HepG2 (cell line): ENCODE results near the gene MED4. TPM values are rescaled to one million over a fixed set of nuclear protein-coding genes. Genes with fewer than 3 reads are reported as not detected.

ENCODE experiments used
- ATAC-seq: fragments of 200-7000 bp; cut with Tn5 transposase; 3 replicates; pipeline ENCODE4 v1.9.1; 2020; ENCODE audit warnings: mild to moderate bottlenecking, moderate library complexity
- BruUV-seq: library from RNA; stranded (reverse); fragments of 400-500 nt; replicated peaks from 2 replicates; lab custom pipeline; 2021; lab: Mats Ljungman, UMichigan
- CTCF ChIA-PET: fragments of 300-600 bp; formaldehyde crosslinking; extraction: SDS; loops from one replicate; lab custom pipeline; 2021; ENCODE audit warnings: low total read pairs, inconsistent platforms, low intra/inter-chr PET ratio; lab: Yijun Ruan, JAX
- POLR2A ChIA-PET: fragments of 350-600 bp; sonication (Branson Sonifier 250); formaldehyde crosslinking; loops from one replicate; lab custom pipeline; 2020; ENCODE audit warnings: antibody characterized with exemption, inconsistent platforms; lab: Yijun Ruan, JAX
- DNase-seq: peaks from one replicate; pipeline ENCODE4 v3.0.0-alpha.2; 2015; ENCODE audit warnings: low spot score
- FAIRE-seq: peaks from 3 replicates; lab custom pipeline; 2011; peaks lifted over from hg19 to GRCh38; lab: Jason Lieb, UNC
- H2AFZ ChIP-seq: one replicate; pipeline ENCODE4 v1.6.1; 2011; ENCODE audit warnings: low read length, inconsistent platforms
- H3K27ac ChIP-seq: fragments of 300-600 bp; 3 replicates; pipeline ENCODE4 v1.8.0; 2011; ENCODE audit warnings: mixed run types, mild to moderate bottlenecking, mixed read lengths, low read length, inconsistent platforms; ENCODE audit not compliant: insufficient read depth; ENCODE audit errors: extremely low read length
- H3K27me3 ChIP-seq, 2 experiments: fragments of 200-600 bp in 1 of 2; 2 replicates in 1 of 2; 3 replicates in 1 of 2; pipeline versions ENCODE4 v1.6.0 to v1.8.0; 2011; ENCODE audit warnings: low read length in 2 of 2, mild to moderate bottlenecking in 2 of 2, moderate library complexity in 2 of 2, inconsistent platforms in 1 of 2; ENCODE audit not compliant: insufficient read depth in 2 of 2, control insufficient read depth in 1 of 2
- H3K36me3 ChIP-seq, 2 experiments: fragments of 200-600 bp in 1 of 2; replicated peaks in 1 of 2; 2 replicates in 1 of 2; 3 replicates in 1 of 2; pipeline versions ENCODE4 v1.5.1 to v1.8.0; 2011; ENCODE audit warnings: low read length in 2 of 2, inconsistent platforms in 1 of 2; ENCODE audit not compliant: insufficient read depth in 2 of 2, control insufficient read depth in 1 of 2
- H3K4me1 ChIP-seq: 2 replicates; pipeline ENCODE4 v1.5.1; 2012; ENCODE audit warnings: low read length, inconsistent platforms; ENCODE audit not compliant: insufficient read depth
- H3K4me2 ChIP-seq: 2 replicates; pipeline ENCODE4 v1.6.0; 2011; ENCODE audit warnings: low read depth, low read length, inconsistent platforms
- H3K4me3 ChIP-seq, 3 experiments: fragments of 200-600 bp in 1 of 3; sonication (generic), shearing (Covaris generic) in 1 of 3; replicated peaks in 1 of 3; 2 replicates each; pipeline ENCODE4 v1.5.1; 2011 to 2016; ENCODE audit warnings: low read length in 3 of 3, inconsistent platforms in 2 of 3, low read depth in 2 of 3, mild to moderate bottlenecking in 2 of 3, control low read depth in 1 of 3, mixed read lengths in 1 of 3; ENCODE audit not compliant: insufficient read depth in 1 of 3
- H3K79me2 ChIP-seq: one replicate; pipeline ENCODE4 v1.6.1; 2011; ENCODE audit warnings: low read length, inconsistent platforms; ENCODE audit not compliant: insufficient read depth
- H3K9ac ChIP-seq: 2 replicates; pipeline ENCODE4 v1.6.0; 2011; ENCODE audit warnings: mild to moderate bottlenecking, low read depth, low read length, inconsistent platforms; ENCODE audit not compliant: insufficient read depth
- H3K9me3 ChIP-seq: 2 replicates; pipeline ENCODE4 v1.5.1; 2012; ENCODE audit warnings: mild to moderate bottlenecking, low read length
- H4K20me1 ChIP-seq: 2 replicates; pipeline ENCODE4 v1.6.0; 2011; ENCODE audit warnings: inconsistent platforms, mild to moderate bottlenecking, low read length, moderate library complexity; ENCODE audit not compliant: insufficient read depth
- ARID4A ChIP-seq: sonication (generic); formaldehyde crosslinking; IDR thresholded peaks from 2 replicates; pipeline ENCODE4 v1.5.0; 2020; ENCODE audit warnings: mild to moderate bottlenecking, missing genetic modification reagents, borderline replicate concordance
- ETS1 ChIP-seq: sonication (generic); formaldehyde crosslinking; IDR thresholded peaks from 2 replicates; pipeline ENCODE4 v1.4.0; 2020; ENCODE audit warnings: missing genetic modification reagents
- MAFF ChIP-seq: IDR thresholded peaks from 2 replicates; pipeline ENCODE4 v1.6.1; 2011; ENCODE audit warnings: low read depth, low read length, improper control_type of control experiment
- MAFK ChIP-seq, 2 experiments: IDR thresholded peaks in 1 of 2; conservative IDR thresholded peaks in 1 of 2; 2 replicates each; pipeline ENCODE4 v1.6.1; 2011; ENCODE audit warnings: improper control_type of control experiment in 2 of 2, low read length in 2 of 2
- PCBP2 ChIP-seq: fragments of 200-400 bp; formaldehyde crosslinking; optimal IDR thresholded peaks from 2 replicates; pipeline ENCODE3; 2018; ENCODE audit warnings: low read length, low read depth; ENCODE audit not compliant: poor library complexity, severe bottlenecking
- PRMT3 ChIP-seq: sonication (generic); formaldehyde crosslinking; IDR thresholded peaks from 2 replicates; pipeline ENCODE4 v1.8.1; 2022; ENCODE audit warnings: low read depth, mild to moderate bottlenecking, moderate library complexity, missing genetic modification reagents, borderline replicate concordance
- RBM22 ChIP-seq: fragments of 200-400 bp; formaldehyde crosslinking; optimal IDR thresholded peaks from 2 replicates; pipeline ENCODE3; 2017; ENCODE audit warnings: mild to moderate bottlenecking, low read length, moderate library complexity
- STAT6 ChIP-seq: sonication (generic); formaldehyde crosslinking; IDR thresholded peaks from 2 replicates; pipeline ENCODE4 v1.4.0; 2020; ENCODE audit warnings: missing genetic modification reagents, mild to moderate bottlenecking, borderline replicate concordance
- TFAP4 ChIP-seq: sonication (generic); IDR thresholded peaks from 2 replicates; pipeline ENCODE4 v1.6.1; 2016; ENCODE audit warnings: low read depth, borderline replicate concordance
- ZEB1 ChIP-seq: IDR thresholded peaks from 2 replicates; pipeline ENCODE4 v1.6.1; 2012; ENCODE audit warnings: mild to moderate bottlenecking, low read depth, inconsistent platforms; ENCODE audit not compliant: insufficient replicate concordance
- ZNF230 ChIP-seq: sonication (generic); formaldehyde crosslinking; IDR thresholded peaks from 2 replicates; pipeline ENCODE4 v1.4.0; 2020; ENCODE audit warnings: mild to moderate bottlenecking, missing genetic modification reagents
- ZNF263 ChIP-seq: sonication (generic); formaldehyde crosslinking; IDR thresholded peaks from 2 replicates; pipeline ENCODE4 v1.4.0; 2020; ENCODE audit warnings: missing genetic modification reagents
- ZNF335 ChIP-seq: sonication (generic); formaldehyde crosslinking; IDR thresholded peaks from 2 replicates; pipeline ENCODE4 v1.4.0; 2020; ENCODE audit warnings: missing genetic modification reagents
- ZNF496 ChIP-seq: sonication (generic); formaldehyde crosslinking; IDR thresholded peaks from 2 replicates; pipeline ENCODE4 v1.8.1; 2023; ENCODE audit warnings: mild to moderate bottlenecking, moderate library complexity, missing genetic modification reagents; ENCODE audit not compliant: insufficient replicate concordance
- ZNF510 ChIP-seq: sonication (generic); formaldehyde crosslinking; IDR thresholded peaks from 2 replicates; pipeline ENCODE4 v1.4.0; 2020; ENCODE audit warnings: low read depth, mild to moderate bottlenecking, missing genetic modification reagents
- ZNF570 ChIP-seq: sonication (generic); formaldehyde crosslinking; IDR thresholded peaks from 2 replicates; pipeline ENCODE4 v1.4.0; 2020; ENCODE audit warnings: mild to moderate bottlenecking, missing genetic modification reagents, borderline replicate concordance
- WGBS: methylation state at CpG from one replicate; pipeline ENCODE4 v1.1.6; 2017; ENCODE audit warnings: low lambda C conversion rate; 5-methylcytosine and 5-hydroxymethylcytosine counted together
- in situ Hi-C: cut with HindIII; loops from 2 replicates; pipeline ENCODE4 v1.10.0; 2017; ENCODE audit warnings: low pct_unique_long_range_greater_than_20kb; ENCODE audit not compliant: extremely low pct_ligation_motif_present
- intact Hi-C: fragments of 100-400 bp; cut with micrococcal nuclease; formaldehyde crosslinking; loops from one replicate; pipeline ENCODE4 v1.10.0; 2022; ENCODE audit not compliant: unreplicated experiment
- polyA plus RNA-seq, 8 experiments: library from polyadenylated mRNA; depleted of rRNA in 3 of 8; stranded (reverse) in 7 of 8; unstranded in 1 of 8; fragments of >200 nt; fragmentation: Illumina TruSeq in 4 of 8; extraction: Trizol in 4 of 8; gene quantifications; 2 replicates each; pipeline versions ENCODE4 v1.2.1 to v1.2.3, GENCODE V29; 2011 to 2016; ENCODE audit warnings: low read depth in 4 of 8, missing spikeins in 1 of 8, mixed read lengths in 1 of 8; ENCODE audit not compliant: insufficient read depth in 1 of 8
- total RNA-seq, 5 experiments: library from RNA; depleted of rRNA; stranded (reverse); fragments of >200 nt; fragmentation: Illumina TruSeq; extraction: Trizol; gene quantifications; 2 replicates each; pipeline ENCODE4 v1.2.3, GENCODE V29; 2016; ENCODE audit warnings: low read depth in 1 of 5

The MED4 gene
- total and polyA plus RNA-seq, 2 of the 13 experiments (the other 11 are each of a cell fraction or from before 2014, with no cell fraction given): 49.4 to 57.8 TPM

GRCh38 chr13:48081739-48082138 lies 13.2 kb downstream of the MED4 start:
- Histone ChIP-seq H3K4me3 (no peak overlapping the region), H2AFZ (no peak overlapping the region), H3K79me2 (peaks cover 3% of the 10 kb centered on the region), H3K27me3 (no peaks in the 10 kb centered on the region), H3K4me2 (no peak overlapping the region), H3K9ac (no peak overlapping the region), H3K9me3 (no peaks in the 10 kb centered on the region), H3K36me3 (peaks cover 5 to 66% of the 10 kb centered on the region in 2 experiments), H4K20me1 (no peaks in the 10 kb centered on the region; the same call in 1 of the 2 replicates), H3K27ac (no peak overlapping the region), H3K4me1 (no peaks in the 10 kb centered on the region)
- in situ Hi-C loops (no loop called here), intact Hi-C loops (no loop called here)
- ChIA-PET CTCF (no interaction called here), POLR2A (no interaction called here)
- no peak for FAIRE-seq
- no peak for DNase-seq
- WGBS: over 99% methylated on average over 4 of the region's 4 CpGs
- ATAC-seq: no peak
- no TSS peak for BruUV-seq
- TF ChIP-seq ZNF496 (CRISPR knock-in tag) (no peak), ZNF263 (CRISPR knock-in tag) (no peak), ARID4A (no peak), MAFK (conservative IDR thresholded peaks at IDR 0.05 in 1 of 2, IDR thresholded peaks at IDR 0.05 in 1 of 2; ENCODE audit: low read length in 2 of 2) (peak; percentile 94 to 98), MAFF (peak; percentile 97), RBM22 (no peak), ZNF570 (CRISPR knock-in tag) (no peak), TFAP4 (no peak), STAT6 (CRISPR knock-in tag) (no peak), ZNF510 (CRISPR knock-in tag) (no peak), ZEB1 (no peak), ZNF230 (CRISPR knock-in tag) (no peak), ETS1 (CRISPR knock-in tag) (no peak), ZNF335 (CRISPR knock-in tag) (no peak), PCBP2 (no peak), PRMT3 (CRISPR knock-in tag) (no peak)
